Tibial artery (tissue), 4 donors: ENCODE data around the gene EDEM1.

ENCODE experiments used
- DNase-seq, 2 donors: peaks; one replicate each; pipeline ENCODE4 v3.0.0-alpha.2; 2019
- H3K27ac ChIP-seq, 2 donors: fragments of 200-600 bp; sonication (generic) in 1 of 2; 1 replicate in 1 of 2; 2 replicates in 1 of 2; pipeline ENCODE4 v1.5.1; 2018 to 2019; ENCODE audit warnings: mild to moderate bottlenecking in 1 of 2
- H3K27me3 ChIP-seq, 2 donors: fragments of 200-600 bp; sonication (generic) in 1 of 2; one replicate each; pipeline versions ENCODE4 v1.5.1 to v1.6.0; 2016 to 2019
- H3K36me3 ChIP-seq, 3 donors: fragments of 200-600 bp; sonication (generic) in 2 of 3; one replicate each; pipeline ENCODE4 v1.5.1; 2016 to 2019; ENCODE audit warnings: mild to moderate bottlenecking in 2 of 3
- H3K4me1 ChIP-seq, 4 donors: fragments of 200-600 bp; sonication (generic) in 2 of 4; 1 replicate in 3 of 4; 2 replicates in 1 of 4; pipeline ENCODE4 v1.5.1; 2016 to 2019
- H3K4me3 ChIP-seq, 2 donors: fragments of 200-600 bp; sonication (generic) in 1 of 2; 1 replicate in 1 of 2; 2 replicates in 1 of 2; pipeline ENCODE4 v1.5.1; 2018 to 2019; ENCODE audit warnings: mild to moderate bottlenecking in 2 of 2
- H3K9me3 ChIP-seq, 3 donors: fragments of 200-600 bp; sonication (generic) in 1 of 3; one replicate each; pipeline ENCODE4 v1.5.1; 2016 to 2019
- intact Hi-C: fragments of 100-400 bp; cut with DNase I; formaldehyde crosslinking; loops from one replicate; pipeline ENCODE4 v1.15.0; 2023; ENCODE audit warnings: low total_unique reads
- TF ChIP-seq, protein P1 (sequence below), 2 experiments: fragments of 200-600 bp in 1 of 2; fragments of 450-650 bp in 1 of 2; IDR thresholded peaks; one replicate each; pipeline ENCODE4 v1.5.1; 2017 to 2019; ENCODE audit warnings: antibody characterized with exemption in 2 of 2, mild to moderate bottlenecking in 1 of 2, moderate library complexity in 1 of 2

The EDEM1 gene

DNA sequence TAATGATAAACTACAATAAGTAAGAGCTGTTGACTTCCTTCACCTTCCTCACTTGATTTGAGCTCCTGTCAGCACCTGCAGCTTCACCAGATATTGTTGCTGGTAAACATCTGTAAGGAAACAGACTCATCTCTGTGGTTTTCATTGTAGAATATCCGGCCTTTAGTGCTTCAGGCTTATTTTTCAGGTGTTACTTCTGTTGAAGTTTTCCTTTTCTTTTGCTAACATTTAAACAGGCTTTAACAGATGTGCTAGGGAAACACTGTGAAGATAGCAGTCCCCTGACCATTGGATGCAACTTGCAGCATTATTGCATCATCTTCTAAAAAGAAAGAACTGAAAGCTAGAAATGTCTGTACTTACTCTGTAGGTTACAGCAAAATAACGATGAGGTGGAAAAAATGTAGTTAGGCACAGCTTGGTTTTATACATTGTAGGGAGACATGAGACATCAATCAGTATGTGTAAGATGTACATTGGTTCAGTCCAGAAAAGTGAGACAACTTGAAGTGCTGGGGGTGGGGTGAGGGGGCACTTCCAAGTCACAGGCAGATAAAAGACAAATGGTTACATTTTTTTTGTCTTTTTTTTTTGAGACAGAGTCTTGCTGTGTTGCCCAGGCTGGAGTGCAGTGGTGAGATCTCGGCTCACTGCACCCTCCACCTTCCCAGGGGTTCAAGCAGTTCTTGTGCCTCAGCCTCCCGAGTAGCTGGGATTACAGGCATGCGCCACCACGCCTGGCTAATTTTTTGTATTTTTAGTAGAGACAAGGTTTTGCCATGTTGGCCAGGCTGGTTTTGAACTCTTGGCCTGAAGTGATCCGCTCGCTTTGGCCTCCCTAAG, 10.2 kb downstream of the EDEM1 start:
- TF ChIP-seq, protein P1, sequence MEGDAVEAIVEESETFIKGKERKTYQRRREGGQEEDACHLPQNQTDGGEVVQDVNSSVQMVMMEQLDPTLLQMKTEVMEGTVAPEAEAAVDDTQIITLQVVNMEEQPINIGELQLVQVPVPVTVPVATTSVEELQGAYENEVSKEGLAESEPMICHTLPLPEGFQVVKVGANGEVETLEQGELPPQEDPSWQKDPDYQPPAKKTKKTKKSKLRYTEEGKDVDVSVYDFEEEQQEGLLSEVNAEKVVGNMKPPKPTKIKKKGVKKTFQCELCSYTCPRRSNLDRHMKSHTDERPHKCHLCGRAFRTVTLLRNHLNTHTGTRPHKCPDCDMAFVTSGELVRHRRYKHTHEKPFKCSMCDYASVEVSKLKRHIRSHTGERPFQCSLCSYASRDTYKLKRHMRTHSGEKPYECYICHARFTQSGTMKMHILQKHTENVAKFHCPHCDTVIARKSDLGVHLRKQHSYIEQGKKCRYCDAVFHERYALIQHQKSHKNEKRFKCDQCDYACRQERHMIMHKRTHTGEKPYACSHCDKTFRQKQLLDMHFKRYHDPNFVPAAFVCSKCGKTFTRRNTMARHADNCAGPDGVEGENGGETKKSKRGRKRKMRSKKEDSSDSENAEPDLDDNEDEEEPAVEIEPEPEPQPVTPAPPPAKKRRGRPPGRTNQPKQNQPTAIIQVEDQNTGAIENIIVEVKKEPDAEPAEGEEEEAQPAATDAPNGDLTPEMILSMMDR (IDR thresholded peaks at IDR 0.05) = no peak
- Histone ChIP-seq H3K27me3 (no peaks in the 10 kb centered on the region), H3K27ac (no peak overlapping the region), H3K9me3 (no peaks in the 10 kb centered on the region), H3K4me1 (peaks cover 0 to 15% (median 7%) of the 10 kb centered on the region in 4 donors), H3K36me3 (peaks cover 3 to 47% (median 34%) of the 10 kb centered on the region in 3 donors), H3K4me3 (no peak overlapping the region)
- no peak for DNase-seq
- intact Hi-C loops = no loop called here

DNA sequence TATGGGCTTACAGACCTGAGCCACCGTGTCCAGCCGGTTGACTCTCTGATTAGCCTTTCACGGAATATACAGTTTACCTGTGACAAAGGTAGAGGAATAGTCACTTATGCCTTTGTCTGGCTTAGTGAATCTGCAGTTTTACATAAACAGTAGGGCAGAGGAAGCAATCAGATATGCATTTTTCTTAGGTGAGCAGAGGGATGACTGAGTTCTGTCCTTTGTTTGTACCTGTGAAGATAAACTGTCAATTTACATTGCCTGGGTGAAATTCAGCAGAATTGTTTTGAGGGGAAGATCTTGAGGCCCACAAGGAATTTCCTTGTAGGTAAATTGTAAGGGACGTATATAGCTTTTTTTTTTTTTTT, 10.8 kb downstream of the EDEM1 start:
- TF ChIP-seq, protein P1 (IDR thresholded peaks at IDR 0.05) = no peak
- peaks cover 7 to 50% (median 40%) of the 10 kb centered on the region in 3 donors for H3K36me3 ChIP-seq
- no peak overlapping the region for H3K4me3 ChIP-seq
- no peaks in the 10 kb centered on the region for H3K9me3 ChIP-seq
- no peak for DNase-seq
- no peak overlapping the region for H3K27ac ChIP-seq
- peaks cover 0 to 15% (median 7%) of the 10 kb centered on the region in 4 donors for H3K4me1 ChIP-seq
- intact Hi-C loops = no loop called here
- H3K27me3 ChIP-seq = no peaks in the 10 kb centered on the region

DNA sequence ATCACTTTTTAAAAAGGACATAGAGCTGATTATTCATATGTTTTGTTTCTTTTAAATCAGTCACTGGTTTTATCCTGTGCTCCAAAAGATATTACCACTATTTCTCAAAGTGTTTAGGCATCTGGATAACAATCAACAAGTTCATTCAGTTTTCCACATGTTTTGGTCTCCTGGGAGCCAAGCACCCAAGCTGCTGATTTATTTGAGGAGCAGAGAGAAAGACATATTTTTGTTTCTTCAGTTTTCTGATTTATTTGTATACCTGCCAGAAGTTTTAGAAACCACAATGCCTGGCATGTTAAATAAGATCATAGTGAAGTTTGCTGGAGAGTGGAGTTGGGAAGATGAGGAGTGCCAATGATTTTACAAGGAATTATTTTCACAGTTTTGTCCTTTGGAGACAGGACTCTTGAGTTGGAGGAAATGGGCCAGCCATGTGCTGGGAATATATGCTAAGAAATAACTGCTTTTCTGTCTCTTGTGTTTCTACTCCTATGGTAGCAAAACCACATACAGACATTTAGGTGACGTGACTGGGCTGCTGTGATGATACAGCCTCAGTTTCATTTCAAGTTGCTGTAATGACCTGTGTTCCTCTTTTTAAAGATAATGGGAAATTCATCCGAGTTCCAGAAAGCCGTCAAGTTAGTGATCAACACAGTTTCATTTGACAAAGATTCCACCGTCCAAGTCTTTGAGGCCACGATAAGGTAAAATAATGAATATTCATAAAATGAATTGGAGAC, 11.7 kb downstream of the EDEM1 start:
- H3K27me3 ChIP-seq = no peaks in the 10 kb centered on the region
- H3K36me3 ChIP-seq = peaks cover 15 to 59% (median 44%) of the 10 kb centered on the region in 3 donors
- peaks cover 0 to 15% (median 7%) of the 10 kb centered on the region in 4 donors for H3K4me1 ChIP-seq
- no peak overlapping the region for H3K27ac ChIP-seq
- TF ChIP-seq, protein P1 (IDR thresholded peaks at IDR 0.05) = no peak
- H3K4me3 ChIP-seq = no peak overlapping the region
- no peak for DNase-seq
- intact Hi-C loops = no loop called here
- H3K9me3 ChIP-seq = no peaks in the 10 kb centered on the region

- Histone ChIP-seq H3K4me1 (peaks cover 0 to 4% (median 0%) of the 10 kb centered on the region in 4 donors), H3K36me3 (peaks cover 38 to 82% (median 64%) of the 10 kb centered on the region in 3 donors), H3K9me3 (no peaks in the 10 kb centered on the region), H3K27me3 (no peaks in the 10 kb centered on the region), H3K4me3 (no peak overlapping the region), H3K27ac (no peak overlapping the region)
- no peak for DNase-seq
- TF ChIP-seq, protein P1 (IDR thresholded peaks at IDR 0.05) = no peak
- intact Hi-C loops = no loop called here
Observed at GRCh38 chr3:5201536-5201935, 14.0 kb downstream of the EDEM1 start.

DNA sequence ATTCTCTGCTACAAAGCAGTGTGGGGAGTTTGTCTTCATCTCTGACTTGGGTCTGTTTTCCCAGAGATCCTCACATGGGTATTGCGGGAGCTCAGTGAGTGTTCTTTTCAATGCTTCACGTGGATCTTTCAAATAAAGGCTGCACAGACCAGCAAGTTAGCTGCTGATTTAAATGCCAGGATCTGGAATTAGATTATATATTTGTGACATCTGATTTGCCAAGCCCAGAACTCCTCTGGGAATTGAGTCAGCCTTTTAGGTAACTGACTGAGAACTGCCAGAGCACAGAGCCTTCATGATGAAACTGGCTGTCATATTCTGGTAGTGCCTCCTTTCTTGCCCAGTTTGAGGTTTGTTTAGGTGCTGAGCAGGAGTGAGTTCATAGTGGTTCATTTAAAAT, 14.7 kb downstream of the EDEM1 start:
- Histone ChIP-seq H3K4me1 (peaks cover 0 to 4% (median 0%) of the 10 kb centered on the region in 4 donors), H3K27ac (no peak overlapping the region), H3K4me3 (no peak overlapping the region), H3K9me3 (no peaks in the 10 kb centered on the region), H3K27me3 (no peaks in the 10 kb centered on the region), H3K36me3 (peaks cover 43 to 89% (median 71%) of the 10 kb centered on the region in 3 donors)
- intact Hi-C loops = no loop called here
- no peak for DNase-seq
- TF ChIP-seq, protein P1 (IDR thresholded peaks at IDR 0.05) = no peak
